ENCODE measurements around the gene PDE4B.
"Not testable (repeated sequence)": the region's sequence is repeated elsewhere in the genome, so short reads cannot be mapped to it uniquely, and the experiment has no call there.

PDE4B gene

DNA sequence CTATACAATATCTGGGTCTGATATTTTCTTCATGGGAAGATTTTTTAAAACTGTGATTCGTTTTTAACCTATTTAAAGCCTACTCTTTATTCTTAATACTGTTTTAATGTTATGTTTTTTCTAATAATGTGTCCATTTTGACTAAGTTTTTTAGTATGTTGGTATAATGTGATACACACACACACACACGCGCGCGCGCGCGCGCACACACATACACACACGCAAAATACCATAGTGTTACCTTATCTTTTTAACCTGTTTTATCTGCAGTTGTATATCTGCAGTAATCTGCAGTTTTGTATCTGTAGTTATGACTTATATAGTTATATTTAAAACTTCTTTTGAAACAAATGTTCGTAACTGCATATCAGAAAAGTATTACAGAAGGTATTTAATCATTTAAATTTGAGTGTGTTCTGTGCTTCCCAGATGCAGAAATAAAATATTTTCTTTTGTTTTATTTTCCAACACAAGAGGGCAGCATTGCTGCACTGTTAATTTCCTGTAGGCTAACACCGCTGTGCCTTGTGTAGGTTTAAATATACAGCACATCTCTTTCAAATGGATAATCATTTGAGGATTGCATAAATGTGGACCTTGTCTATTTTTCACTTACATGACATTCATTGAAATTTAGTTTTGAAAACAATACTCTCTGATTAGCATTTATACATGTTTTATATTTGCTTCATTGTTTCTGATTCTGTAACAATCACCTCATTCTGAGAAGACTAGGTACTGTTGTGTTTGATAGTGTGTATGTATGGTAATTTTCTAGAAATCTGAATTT is 166.1 kb downstream of the PDE4B start:
- DNase-seq, result peak; percentile 16 to 51

DNA sequence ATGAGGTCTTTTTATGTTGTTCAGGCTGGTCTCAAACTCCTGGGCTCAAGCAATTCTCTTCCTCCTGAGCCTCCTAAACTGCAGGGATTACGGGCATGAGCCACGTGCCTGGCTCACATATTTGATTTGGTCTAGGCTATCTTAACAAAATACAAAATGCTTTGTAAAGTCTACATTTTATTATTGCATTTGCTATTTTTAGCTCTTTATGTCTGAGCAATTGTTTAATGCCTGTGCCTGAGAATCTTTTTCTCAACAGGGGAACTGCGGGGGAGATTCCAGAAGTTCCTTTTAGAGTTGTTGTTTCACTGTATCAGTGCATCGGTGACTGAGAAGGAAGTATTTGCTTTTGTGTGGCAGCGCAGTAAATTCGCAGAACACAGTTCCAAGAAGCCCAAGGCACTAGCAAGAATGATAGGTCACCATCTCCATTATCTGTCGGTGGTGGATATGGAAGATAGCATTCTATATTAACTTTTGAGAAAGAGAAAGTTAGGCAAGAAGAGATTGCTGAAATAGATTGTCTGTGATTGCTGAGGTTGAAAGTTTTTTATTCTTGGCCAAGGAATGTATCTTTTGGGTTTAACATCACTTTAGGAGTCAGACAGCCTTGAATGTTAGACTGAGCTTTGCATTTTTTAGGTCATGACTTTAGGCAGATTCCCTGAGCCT is 167.3 kb downstream of the PDE4B start:
- no peak for DNase-seq

DNA sequence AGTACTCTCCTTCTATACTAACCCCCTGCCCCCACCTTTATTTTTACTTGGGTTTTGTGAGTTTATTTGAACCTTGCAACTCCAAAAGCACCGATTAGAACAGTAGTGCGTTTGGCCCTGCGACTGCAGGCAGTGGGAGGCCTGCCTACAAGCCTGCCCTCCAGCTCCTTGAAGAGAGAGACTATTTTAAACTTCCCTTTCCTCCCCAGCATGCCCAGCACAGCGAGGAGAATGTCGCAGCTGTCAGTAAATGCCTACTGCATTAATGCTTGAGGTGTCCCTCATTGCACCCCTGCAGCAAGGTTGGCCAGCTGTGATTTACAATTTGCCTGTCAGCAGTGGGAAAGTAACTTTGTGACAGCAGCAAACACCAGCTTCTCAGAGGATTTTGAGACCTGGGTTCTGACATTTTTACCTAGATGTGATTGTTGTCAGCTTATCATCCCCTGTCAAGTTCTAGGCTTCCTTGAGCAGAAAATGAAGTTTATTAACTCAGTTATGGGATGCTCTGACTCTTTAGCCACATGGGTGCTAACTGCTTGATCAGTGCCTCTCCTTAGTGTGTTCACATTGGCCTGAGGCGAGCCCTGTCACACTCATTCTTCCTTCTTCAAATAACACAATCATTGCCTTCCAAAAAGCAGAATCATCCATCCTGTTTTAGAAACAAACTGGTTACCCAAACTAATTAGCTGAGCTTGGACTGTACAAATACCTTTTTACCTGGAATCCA is 170.6 kb downstream of the PDE4B start:
- DNase-seq, result no peak

DNA sequence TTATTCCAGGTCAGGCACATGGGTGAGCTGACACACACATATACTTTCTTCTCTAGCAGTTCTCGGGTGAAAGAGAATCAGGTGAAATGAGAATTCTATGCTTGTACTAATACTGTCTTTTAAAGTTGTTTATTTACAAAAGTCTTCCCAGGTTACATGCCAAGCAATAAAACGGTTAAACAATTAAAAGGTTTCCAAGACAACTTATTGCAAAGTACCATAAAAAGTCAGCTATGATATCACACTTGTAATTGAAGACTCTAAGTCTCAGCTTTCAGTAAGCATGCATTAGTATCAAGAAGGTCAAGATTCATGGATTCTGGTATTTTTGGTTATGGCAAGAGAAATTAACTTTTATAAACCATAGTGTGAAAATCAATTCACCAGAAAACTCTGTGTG is 171.4 kb downstream of the PDE4B start:
- DNase-seq, result no peak

DNA sequence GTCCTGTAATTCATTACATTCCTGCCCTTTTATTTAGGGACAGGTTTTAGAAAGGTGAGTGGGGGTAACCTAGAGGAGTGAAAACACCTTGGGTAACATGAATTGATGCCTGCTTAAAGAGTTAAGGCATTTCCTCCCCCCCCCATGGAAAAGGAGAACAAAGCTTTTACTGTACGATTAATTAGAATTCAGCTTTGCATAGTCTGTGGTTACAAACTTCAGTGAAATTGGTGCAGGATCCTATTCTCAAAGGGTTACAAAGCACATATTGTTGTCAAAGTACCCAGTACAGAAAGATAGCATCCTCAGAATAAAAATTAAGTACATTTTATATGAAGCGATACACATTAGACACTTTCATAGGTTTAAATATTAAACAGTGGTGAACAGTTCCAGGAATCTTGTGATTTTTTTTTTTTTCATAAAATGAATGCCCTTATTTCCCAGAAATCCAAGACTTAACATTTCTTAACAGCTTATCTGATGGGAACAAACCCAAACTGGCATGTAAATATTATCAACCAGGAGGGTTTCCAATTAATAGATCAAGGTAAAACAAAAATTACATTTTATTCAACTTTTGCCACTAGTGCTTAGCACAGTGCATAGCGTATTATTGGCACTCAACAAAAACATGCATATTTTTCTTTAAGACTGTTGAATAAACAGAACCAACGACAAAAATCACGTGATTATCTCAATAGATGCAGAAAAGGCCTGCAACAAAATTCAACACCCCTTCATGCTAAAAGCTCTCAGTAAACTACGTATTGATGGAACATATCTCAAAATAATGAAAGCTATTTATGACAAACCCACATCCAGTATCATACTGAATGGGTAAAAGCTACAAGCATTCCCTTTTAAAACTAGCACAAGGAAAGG is 172.7 kb downstream of the PDE4B start:
- DNase-seq, result no peak

DNA sequence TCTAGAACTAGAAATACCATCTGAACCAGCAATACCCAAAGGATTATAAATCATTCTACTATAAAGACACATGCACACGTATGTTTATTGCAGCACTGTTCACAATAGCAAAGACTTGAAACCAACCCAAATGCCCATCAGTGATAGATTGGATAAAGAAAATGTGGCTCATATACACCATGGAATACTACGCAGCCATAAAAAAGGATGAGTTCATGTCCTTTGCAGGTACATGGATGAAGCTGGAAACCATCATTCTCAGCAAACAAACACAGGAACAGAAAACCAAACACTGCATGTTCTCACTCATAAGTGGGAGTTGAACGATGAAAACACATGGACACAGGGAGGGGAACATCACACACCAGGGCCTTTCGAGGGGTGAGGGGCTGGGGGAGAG is 174.8 kb downstream of the PDE4B start:
- DNase-seq, result not testable (repeated sequence)

DNA sequence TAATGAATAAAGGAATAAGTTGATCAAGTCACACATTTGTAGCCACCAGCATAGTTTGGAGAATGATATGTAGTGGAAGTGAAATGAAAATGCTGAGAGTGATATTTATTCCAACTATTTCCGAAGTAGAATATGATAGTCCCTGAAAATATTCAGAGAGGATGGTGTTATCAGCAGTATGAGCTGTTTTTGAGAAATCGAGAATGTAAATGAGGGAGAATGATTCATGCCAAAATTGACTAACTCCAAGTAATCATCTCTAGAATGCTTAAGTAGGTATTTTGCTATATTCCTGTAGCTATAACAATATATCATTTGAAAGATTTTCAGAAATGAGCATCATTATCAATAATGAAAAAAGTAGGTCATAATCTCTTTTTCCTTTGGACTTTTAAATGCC is 178.9 kb downstream of the PDE4B start:
- no peak for DNase-seq

DNA sequence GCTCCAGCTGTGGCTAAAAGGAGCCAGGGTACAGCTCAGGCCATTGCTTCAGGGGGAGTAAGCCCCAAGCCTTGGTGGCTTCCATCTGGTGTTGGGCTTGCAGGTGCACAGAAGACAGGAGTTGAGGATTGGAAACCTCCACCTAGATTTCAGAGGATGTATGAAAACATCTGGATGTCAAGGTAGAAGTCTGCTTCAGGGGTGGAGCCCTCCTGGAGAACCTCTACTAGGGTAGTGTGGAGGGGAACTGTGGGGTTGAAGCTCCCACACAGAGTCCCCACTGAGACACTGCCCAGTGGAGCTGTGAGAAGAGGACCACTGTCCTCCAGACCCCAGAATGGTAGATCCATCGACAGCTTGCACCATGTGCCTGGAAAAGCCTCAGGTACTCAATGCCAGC is 183.0 kb downstream of the PDE4B start:
- no peak for DNase-seq

DNA sequence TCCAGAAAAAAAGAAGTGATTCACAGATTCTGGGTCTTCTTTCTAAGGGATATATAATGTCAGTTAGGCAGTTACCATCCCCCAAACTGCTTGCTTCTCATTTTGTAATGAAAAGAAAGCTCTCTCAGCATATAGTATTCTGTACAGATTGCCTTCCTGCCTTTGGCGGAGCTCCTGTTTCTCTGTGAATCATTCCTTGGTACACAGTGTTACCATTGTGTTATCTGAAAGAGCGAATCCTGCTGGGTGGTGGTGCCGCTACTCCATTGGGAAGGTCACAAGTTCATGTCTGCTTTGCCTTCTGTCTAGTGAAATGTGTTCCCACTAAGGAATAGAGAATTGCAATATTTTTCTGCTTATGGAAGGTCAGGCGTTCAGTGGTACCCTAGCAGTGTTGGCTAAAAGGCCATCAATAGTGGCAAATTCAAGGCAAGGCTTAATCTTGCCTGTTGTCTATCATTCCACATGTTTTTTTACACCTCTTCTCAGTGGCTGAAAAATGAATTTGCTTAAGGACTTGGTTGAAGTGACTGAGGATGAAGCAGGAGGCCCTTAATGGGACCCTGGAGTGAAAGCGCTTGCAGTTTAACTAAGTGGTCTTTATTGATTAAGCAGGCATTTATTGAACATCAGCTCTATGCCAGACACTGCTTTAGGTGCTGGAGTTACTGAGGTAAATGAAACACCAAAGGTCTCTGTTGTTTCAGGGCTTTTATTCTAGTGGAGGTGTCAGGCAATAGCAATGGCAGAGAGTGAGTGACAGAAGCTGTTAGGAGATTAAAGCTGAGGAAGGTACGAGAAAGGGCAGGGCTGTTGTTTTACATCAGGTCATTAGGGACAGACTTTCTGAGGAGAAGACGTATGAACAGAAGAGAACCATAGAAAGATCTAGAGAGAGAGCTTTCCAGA is 186.7 kb downstream of the PDE4B start:
- DNase-seq, result no peak

DNA sequence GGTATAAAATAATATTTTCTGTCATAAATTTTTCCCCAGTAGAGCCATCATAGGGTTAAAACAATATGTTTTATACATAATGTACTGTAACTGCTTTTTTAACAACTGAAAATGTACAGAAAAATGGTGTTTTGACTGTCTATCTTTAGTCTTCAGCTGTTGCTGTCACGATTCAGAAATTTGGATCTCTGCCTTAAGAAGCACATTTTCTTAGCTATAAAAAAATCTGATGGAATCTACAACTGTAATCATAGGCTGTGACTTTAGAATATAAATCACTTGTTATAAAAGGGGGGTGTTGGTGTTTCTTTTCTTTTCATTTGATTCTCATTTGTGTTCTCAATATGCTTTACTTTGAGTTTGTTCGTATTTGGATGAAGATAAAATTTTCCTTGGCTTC is 187.5 kb downstream of the PDE4B start:
- no peak for DNase-seq

DNA sequence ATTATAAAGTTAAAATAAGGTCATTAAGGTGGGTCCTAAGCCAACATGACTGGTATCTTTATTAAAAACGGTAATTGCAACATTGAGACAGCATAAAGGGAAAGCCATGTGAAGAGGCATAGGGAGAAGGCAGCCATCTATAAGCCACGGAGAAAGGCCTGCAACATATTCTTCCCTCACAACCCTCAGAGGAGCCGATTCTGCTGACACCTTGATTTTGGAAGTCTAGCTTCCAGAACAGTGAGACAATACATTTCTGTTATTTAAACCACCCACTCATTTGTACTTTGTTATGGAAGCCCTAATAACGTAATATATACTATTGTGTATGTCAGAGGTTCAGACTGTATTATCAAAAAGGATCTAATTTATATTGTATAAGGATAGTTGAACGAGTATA is 190.8 kb downstream of the PDE4B start:
- no peak for DNase-seq

DNA sequence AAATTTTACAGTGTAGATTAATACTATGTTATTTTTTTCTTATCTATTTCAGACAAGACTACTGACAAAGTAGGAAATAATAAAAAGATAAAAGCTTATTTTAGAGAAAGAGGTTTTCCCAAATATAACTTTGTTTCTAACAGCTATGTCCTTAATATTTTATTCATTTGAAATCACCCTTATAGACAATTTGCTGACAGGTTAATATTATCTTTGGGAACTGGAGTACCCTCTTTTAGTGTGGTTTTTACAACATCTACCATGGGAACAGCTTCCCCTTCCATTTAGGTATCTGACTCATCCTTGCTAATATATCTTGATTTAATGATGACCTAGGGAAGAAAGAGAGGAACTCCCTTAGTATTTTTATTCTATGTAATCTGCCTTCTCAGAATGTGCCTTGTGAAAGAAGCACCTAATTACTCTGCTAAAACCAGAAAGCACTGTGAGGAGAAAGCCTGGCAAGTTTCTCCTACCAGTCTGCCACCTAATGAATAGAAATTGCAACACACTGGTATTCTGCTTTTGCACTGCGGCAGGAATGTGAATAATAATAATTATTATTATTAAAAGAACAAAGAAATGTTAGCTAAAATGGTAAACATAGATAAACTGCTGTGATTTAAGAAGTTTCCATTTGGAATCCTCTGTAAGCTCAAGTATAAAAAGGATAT is 192.8 kb downstream of the PDE4B start:
- DNase-seq, result no peak

DNA sequence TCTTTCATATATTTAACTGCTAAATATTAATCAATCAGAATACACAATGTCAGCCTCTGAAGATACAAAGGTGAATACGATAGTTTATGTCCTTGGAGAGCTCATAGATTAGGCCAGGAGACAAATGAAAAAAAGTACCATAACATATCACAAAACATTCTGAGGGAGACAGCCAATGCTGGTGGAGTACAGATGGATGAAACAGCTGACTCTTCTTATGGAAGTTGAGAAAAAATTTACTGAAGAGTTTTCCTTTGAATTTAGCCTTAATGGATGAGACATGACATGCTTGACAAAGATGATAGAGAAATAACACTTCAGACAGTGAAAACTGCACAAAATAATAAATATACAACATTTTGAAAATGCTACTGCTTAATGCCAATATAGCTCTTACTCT is 193.5 kb downstream of the PDE4B start:
- DNase-seq, result no peak

DNA sequence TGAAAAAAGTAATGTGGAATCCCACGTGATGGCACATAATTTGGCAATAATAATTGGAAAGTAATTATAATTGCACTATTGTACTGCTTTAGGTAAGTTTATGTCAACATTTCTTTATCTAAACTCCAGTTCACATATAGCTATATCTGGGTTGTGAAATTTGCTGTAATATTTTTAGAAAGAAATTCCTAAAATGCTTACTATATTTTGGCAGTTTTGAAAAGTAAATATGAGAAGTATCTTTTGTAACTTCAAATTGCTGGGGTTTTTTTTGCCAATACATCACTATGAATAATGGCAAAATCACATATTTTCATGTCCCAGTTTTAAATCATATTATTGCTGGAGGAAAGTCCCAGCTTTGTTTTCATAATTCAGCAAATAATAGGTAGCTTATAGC is 197.5 kb downstream of the PDE4B start:
- DNase-seq, result no peak

DNA sequence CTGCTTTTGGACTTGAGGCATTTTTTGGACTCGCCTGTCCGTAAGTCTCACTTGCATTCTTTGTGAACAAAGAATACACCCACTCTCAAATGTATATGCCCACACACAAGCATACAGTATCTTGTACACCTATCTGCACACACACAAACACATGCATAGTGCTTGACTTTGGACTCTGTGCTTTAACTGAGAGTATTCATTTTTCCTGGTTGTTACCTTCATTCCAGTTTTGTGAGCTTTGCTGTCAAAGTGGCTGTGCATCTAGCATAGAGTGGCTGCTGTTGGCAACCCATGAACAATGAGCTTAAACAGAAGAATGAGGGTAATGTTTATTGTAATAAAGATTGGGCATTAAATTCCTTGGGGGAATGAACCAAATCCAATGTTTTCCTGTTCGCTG is 199.0 kb downstream of the PDE4B start:
- DNase-seq, result no peak

DNA sequence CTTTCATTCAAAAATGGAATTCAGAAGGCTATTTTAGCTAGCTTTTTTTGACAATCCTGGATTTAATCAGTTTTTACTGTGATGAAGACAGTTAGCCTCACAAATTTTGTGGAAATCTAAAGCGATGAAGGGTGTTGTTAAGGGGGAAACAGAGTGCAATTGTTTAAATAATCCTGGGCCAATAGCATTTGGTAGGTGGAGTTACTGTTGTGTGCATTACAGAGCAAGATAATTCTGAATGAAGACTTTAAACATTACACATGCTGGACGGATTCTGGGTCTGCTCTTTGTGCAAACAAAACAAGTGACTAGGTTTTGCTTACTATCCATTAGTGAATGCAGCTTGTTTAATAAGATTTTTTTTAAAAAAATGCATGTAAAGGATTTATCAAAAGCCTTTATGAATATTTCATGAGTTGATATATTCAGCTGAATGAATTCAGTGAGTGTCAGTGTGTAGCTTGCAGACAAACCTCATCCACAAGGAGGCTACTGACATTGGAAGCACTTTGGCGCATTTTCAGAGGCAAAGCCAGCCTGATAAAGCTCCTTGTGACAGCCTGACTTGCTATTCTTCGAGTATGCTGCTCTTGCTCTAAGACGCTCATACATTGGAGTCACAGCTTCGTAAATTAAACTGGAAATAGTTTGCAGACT is 199.6 kb downstream of the PDE4B start:
- no peak for DNase-seq

DNA sequence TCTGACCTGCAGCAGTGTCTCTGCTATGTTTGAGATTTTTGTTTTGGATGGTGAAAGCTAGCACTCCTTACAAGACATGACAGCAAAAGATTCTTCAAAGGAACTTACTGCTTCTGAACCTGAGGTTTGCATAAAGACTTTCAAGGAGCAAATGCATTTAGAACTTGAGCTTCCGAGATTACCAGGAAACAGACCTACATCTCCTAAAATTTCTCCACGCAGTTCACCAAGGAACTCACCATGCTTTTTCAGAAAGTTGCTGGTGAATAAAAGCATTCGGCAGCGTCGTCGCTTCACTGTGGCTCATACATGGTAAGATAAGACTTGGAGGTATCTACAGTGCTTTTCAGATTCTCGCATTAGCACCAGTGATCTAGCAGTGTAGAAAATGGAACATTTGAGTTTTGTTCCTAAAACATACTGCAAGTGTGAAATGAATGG is 200.2 kb downstream of the PDE4B start:
- DNase-seq, result no peak

DNA sequence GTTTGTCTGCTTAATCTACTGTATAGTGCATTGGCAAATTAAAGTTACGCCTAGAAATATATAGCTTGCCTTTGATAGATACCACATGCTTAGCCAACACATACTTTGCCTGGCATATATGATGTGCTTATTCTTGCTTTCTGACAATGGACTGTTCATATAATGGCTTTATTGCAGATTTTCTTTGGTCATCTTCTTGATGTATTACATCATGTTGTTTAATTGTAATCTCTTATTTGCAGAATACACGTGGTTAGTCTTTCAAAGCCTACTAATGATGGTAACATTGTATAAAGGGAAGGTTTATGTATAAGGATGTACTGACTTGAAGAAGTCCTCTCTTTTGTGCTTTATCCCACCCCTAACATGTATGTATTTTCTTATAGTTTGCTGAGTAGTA is 201.5 kb downstream of the PDE4B start:
- DNase-seq, result no peak

DNA sequence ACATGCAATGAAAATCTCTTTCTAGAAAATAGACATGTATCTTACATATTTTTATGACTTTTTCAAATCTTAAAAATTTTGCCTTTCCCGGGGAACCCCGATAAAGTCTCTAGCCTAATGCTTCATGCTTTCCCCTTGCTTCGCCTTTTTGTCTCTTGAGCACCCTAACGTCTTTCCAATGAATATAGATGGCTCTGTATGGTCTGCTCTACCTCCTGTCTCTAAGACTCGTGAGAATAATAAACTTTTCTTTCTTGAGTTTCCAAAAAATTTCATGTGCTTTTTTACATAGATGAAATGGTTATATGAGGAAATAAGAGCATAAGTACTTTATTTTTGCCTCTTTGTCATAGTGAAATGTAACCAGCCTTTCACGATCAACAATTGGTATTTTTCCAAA is 202.6 kb downstream of the PDE4B start:
- no peak for DNase-seq

DNA sequence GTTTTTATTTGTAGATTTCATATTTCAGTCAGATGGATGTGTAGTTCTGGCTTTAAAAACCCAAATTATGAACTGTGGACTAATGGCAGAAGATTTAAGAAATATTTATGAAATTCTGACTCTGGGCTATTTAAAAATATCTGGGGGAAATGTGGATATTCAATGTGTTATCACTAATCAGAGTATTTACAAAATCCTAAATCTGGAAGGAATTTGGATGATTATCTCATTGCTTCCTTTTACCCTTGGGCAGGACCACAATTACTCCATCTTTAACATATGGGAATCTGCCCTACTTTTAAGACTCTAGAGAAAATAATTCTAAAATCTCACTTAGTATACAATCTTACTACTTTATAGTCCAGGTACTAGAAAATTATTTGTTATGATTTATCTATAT is 203.2 kb downstream of the PDE4B start:
- no peak for DNase-seq

DNA sequence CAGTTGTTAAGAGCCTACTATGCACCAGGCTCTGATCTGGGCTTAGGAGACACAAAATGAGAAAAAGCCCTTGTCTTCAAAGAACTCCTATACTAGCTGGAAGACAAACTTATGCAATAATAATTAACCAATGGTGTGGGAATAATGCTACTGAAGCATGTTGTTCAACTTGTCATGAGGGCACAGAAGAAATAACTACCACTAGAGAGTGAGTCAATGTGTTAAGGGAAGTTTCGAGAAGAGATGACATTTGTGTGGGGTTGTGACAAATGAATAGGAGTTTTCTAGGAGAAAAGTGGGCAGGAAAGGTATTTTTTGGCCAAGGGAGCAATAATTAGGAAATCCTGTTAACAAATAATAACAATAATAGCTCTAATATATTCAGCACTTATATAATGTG is 205.0 kb downstream of the PDE4B start:
- no peak for DNase-seq

Measured in NCI-H2081 (cell line).